ENCODE measurements around the gene ATG9A.
A peak's percentile ranks its signal among the peaks of the same experiment; 100 is the strongest.

ATG9A gene

GRCh38 chr2:219175928-219176817 is 53.3 kb downstream of the ATG9A start:
- peak; percentile 6 for DNase-seq (ENCODE audit: low spot score)
- peak overlapping the region; percentile 99 for H3K27ac ChIP-seq
- POLR2A ChIA-PET (ENCODE audit: low non-redundant PET): interaction anchor here (0.6 to 1.2 kb wide), 6 partner anchors 15 to 132 kb away, joined by 3 to 5 read pairs (median 3); partner anchors contain the start of gene DNAJB2

GRCh38 chr2:219175486-219175885 is 54.0 kb downstream of the ATG9A start:
- ChIA-PET CTCF (interaction anchor here (0.6 to 1.6 kb wide), 3 partner anchors 16 to 195 kb away, joined by 3 to 6 read pairs (median 3); no protein-coding TSS in a partner anchor), POLR2A (ENCODE audit: low non-redundant PET) (interaction anchor here (0.6 to 1.2 kb wide), 2 partner anchors 42 to 49 kb away, joined by 4 to 5 read pairs; no protein-coding TSS in a partner anchor)
- TF ChIP-seq, protein P1, sequence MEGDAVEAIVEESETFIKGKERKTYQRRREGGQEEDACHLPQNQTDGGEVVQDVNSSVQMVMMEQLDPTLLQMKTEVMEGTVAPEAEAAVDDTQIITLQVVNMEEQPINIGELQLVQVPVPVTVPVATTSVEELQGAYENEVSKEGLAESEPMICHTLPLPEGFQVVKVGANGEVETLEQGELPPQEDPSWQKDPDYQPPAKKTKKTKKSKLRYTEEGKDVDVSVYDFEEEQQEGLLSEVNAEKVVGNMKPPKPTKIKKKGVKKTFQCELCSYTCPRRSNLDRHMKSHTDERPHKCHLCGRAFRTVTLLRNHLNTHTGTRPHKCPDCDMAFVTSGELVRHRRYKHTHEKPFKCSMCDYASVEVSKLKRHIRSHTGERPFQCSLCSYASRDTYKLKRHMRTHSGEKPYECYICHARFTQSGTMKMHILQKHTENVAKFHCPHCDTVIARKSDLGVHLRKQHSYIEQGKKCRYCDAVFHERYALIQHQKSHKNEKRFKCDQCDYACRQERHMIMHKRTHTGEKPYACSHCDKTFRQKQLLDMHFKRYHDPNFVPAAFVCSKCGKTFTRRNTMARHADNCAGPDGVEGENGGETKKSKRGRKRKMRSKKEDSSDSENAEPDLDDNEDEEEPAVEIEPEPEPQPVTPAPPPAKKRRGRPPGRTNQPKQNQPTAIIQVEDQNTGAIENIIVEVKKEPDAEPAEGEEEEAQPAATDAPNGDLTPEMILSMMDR (conservative IDR thresholded peaks at IDR 0.05; ENCODE audit: low read depth): no peak
- peak overlapping the region; percentile 99 for H3K27ac ChIP-seq
- DNase-seq (ENCODE audit: low spot score): no peak

More at GRCh38 chr2:219175928-219176817, 53.3 kb downstream of the ATG9A start:
- CTCF ChIA-PET: interaction anchor here (0.5 to 1.6 kb wide), 8 partner anchors 16 to 196 kb away, joined by 3 to 6 read pairs (median 3); partner anchors contain the start of gene NHEJ1
- TF ChIP-seq, protein P1 (conservative IDR thresholded peaks at IDR 0.05; ENCODE audit: low read depth): no peak

DNA sequence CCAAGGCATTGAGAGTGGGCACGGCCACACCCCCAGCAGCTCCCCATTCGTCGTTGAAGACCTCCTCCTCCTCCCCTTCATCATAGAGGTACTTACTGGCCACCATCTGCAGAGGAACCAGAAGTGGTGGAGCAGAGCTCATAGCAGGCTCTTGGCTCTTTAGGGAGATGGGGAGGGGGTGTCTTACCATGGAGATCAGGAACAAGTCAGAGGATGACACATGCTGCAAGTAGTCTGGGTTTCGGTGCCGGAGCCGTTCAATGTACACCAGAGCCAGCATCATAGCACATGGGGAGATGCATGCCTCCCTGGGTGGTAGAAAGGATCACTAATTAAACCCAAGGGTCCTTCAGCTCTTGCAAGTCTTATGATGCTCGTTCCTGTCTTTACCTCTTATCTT is 54.6 kb downstream of the ATG9A start:
- peak overlapping the region; percentile 99; the same call in 1 of the 2 replicates for H3K27ac ChIP-seq
- no peak for DNase-seq (ENCODE audit: low spot score)
- ChIA-PET CTCF (no interaction called here), POLR2A (ENCODE audit: low non-redundant PET) (no interaction called here)
- TF ChIP-seq, protein P1 (conservative IDR thresholded peaks at IDR 0.05; ENCODE audit: low read depth): no peak

- ChIA-PET CTCF (no interaction called here), POLR2A (ENCODE audit: low non-redundant PET) (no interaction called here)
- TF ChIP-seq, protein P1 (conservative IDR thresholded peaks at IDR 0.05; ENCODE audit: low read depth): no peak
- no peak overlapping the region for H3K27ac ChIP-seq
- DNase-seq (ENCODE audit: low spot score): no peak
These were observed 55.3 kb downstream of the ATG9A start for GRCh38 chr2:219174146-219174545.

DNA sequence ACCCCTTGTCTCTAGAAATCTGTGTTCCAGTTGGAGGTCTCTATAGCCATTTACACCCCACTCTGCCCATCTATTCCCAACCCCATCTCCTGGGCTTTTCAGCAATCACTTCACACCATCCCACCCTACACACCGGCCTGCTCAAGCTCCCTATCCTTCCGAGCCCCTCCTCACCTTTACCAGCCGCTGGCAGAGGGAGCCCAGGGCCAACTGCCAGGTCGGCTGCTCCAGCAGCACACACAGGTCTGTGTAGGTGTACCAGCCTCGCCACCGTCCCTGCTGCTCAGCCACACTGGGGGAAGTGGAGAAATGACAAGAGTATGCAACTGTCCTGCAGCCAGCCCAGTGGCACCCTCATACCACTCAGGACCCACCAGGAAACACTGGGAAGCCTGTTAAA is 56.3 kb downstream of the ATG9A start:
- POLR2A ChIA-PET (ENCODE audit: low non-redundant PET): no interaction called here
- no peak for DNase-seq (ENCODE audit: low spot score)

More for the DNA sequence above, 56.3 kb downstream of the ATG9A start:
- TF ChIP-seq, protein P1 (conservative IDR thresholded peaks at IDR 0.05; ENCODE audit: low read depth): no peak
- CTCF ChIA-PET: no interaction called here
- H3K27ac ChIP-seq: no peak overlapping the region

Measured in RWPE1 (cell line).